ENCODE results near the gene TBCE.

Gene TBCE

GRCh38 chr1:235483090-235483489 is 115.9 kb downstream of the TBCE start:
- no peak for DNase-seq (ENCODE audit: extremely low read depth, insufficient read length)
- Histone ChIP-seq H3K4me3 (replicated peaks; ENCODE audit: low read depth, low read length) (no peak overlapping the region), H3K27me3 (replicated peaks; ENCODE audit: control insufficient read depth, insufficient read depth, low read length) (no peaks in the 10 kb centered on the region), H3K36me3 (ENCODE audit: control insufficient read depth, insufficient read depth, low read length) (no peaks in the 10 kb centered on the region; the same call in 1 of the 2 replicates)
- TF ChIP-seq, protein P1, sequence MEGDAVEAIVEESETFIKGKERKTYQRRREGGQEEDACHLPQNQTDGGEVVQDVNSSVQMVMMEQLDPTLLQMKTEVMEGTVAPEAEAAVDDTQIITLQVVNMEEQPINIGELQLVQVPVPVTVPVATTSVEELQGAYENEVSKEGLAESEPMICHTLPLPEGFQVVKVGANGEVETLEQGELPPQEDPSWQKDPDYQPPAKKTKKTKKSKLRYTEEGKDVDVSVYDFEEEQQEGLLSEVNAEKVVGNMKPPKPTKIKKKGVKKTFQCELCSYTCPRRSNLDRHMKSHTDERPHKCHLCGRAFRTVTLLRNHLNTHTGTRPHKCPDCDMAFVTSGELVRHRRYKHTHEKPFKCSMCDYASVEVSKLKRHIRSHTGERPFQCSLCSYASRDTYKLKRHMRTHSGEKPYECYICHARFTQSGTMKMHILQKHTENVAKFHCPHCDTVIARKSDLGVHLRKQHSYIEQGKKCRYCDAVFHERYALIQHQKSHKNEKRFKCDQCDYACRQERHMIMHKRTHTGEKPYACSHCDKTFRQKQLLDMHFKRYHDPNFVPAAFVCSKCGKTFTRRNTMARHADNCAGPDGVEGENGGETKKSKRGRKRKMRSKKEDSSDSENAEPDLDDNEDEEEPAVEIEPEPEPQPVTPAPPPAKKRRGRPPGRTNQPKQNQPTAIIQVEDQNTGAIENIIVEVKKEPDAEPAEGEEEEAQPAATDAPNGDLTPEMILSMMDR (IDR thresholded peaks at IDR 0.05; ENCODE audit: insufficient read depth, low read length, poor library complexity, severe bottlenecking): no peak

- no peak for DNase-seq (ENCODE audit: extremely low read depth, insufficient read length)
- no peaks in the 10 kb centered on the region for H3K27me3 ChIP-seq (replicated peaks; ENCODE audit: control insufficient read depth, insufficient read depth, low read length)
- H3K36me3 ChIP-seq (ENCODE audit: control insufficient read depth, insufficient read depth, low read length): no peaks in the 10 kb centered on the region; the same call in 1 of the 2 replicates
- TF ChIP-seq, protein P1 (IDR thresholded peaks at IDR 0.05; ENCODE audit: insufficient read depth, low read length, poor library complexity, severe bottlenecking): no peak
- H3K4me3 ChIP-seq (replicated peaks; ENCODE audit: low read depth, low read length): no peak overlapping the region
Measured at GRCh38 chr1:235485558-235485957, 118.3 kb downstream of the TBCE start.

DNA sequence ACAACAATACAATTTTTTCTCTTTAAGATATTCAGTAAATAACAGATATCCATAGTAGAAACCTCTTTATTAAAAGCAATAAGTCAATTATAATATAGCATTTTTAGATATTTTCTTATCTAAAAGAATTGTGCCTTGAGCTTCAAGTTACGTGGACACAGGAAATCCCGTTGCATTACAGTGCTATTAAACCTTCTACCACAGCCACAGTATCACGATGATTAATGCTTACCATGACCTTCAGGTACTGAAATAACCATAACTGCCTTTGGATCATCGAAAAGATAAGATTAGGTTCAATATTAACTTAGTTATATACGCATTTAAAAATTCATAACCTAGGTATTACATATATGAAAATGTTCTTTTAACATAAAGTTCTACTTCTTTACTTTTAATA is 119.1 kb downstream of the TBCE start:
- H3K36me3 ChIP-seq (ENCODE audit: control insufficient read depth, insufficient read depth, low read length): no peaks in the 10 kb centered on the region; the same call in 1 of the 2 replicates

GRCh38 chr1:235491644-235492043 is 124.4 kb downstream of the TBCE start:
- Histone ChIP-seq H3K27me3 (replicated peaks; ENCODE audit: control insufficient read depth, insufficient read depth, low read length) (no peaks in the 10 kb centered on the region), H3K4me3 (replicated peaks; ENCODE audit: low read depth, low read length) (no peak overlapping the region), H3K36me3 (ENCODE audit: control insufficient read depth, insufficient read depth, low read length) (peaks cover 2% of the 10 kb centered on the region)
- DNase-seq (ENCODE audit: extremely low read depth, insufficient read length): no peak
- TF ChIP-seq, protein P1 (IDR thresholded peaks at IDR 0.05; ENCODE audit: insufficient read depth, low read length, poor library complexity, severe bottlenecking): no peak

More for the DNA sequence above, 119.1 kb downstream of the TBCE start:
- no peak for DNase-seq (ENCODE audit: extremely low read depth, insufficient read length)
- TF ChIP-seq, protein P1 (IDR thresholded peaks at IDR 0.05; ENCODE audit: insufficient read depth, low read length, poor library complexity, severe bottlenecking): no peak
- Histone ChIP-seq H3K4me3 (replicated peaks; ENCODE audit: low read depth, low read length) (no peak overlapping the region), H3K27me3 (replicated peaks; ENCODE audit: control insufficient read depth, insufficient read depth, low read length) (no peaks in the 10 kb centered on the region)

- TF ChIP-seq, protein P1 (IDR thresholded peaks at IDR 0.05; ENCODE audit: insufficient read depth, low read length, poor library complexity, severe bottlenecking): no peak
- H3K4me3 ChIP-seq (replicated peaks; ENCODE audit: low read depth, low read length): no peak overlapping the region
- H3K27me3 ChIP-seq (replicated peaks; ENCODE audit: control insufficient read depth, insufficient read depth, low read length): no peaks in the 10 kb centered on the region
- no peak for DNase-seq (ENCODE audit: extremely low read depth, insufficient read length)
- peaks cover 2% of the 10 kb centered on the region for H3K36me3 ChIP-seq (ENCODE audit: control insufficient read depth, insufficient read depth, low read length)
Measured at GRCh38 chr1:235494531-235494930, 127.3 kb downstream of the TBCE start.

GRCh38 chr1:235495030-235495429 is 127.8 kb downstream of the TBCE start:
- DNase-seq (ENCODE audit: extremely low read depth, insufficient read length): no peak
- Histone ChIP-seq H3K4me3 (replicated peaks; ENCODE audit: low read depth, low read length) (no peak overlapping the region), H3K36me3 (ENCODE audit: control insufficient read depth, insufficient read depth, low read length) (peaks cover 2% of the 10 kb centered on the region), H3K27me3 (replicated peaks; ENCODE audit: control insufficient read depth, insufficient read depth, low read length) (no peaks in the 10 kb centered on the region)
- TF ChIP-seq, protein P1 (IDR thresholded peaks at IDR 0.05; ENCODE audit: insufficient read depth, low read length, poor library complexity, severe bottlenecking): no peak

Data from GM06990 (cell line).